GM12873 (cell line): ENCODE data around the gene SLC25A44.

Experiments
- TF ChIP-seq, protein P1 (sequence below): IDR thresholded peaks from 2 replicates; pipeline ENCODE4 v1.5.1; 2012; ENCODE audit warnings: low read depth, mild to moderate bottlenecking, moderate library complexity, low read length, control low read depth; ENCODE audit not compliant: insufficient read depth; ENCODE audit errors: missing control alignments

SLC25A44 gene

DNA sequence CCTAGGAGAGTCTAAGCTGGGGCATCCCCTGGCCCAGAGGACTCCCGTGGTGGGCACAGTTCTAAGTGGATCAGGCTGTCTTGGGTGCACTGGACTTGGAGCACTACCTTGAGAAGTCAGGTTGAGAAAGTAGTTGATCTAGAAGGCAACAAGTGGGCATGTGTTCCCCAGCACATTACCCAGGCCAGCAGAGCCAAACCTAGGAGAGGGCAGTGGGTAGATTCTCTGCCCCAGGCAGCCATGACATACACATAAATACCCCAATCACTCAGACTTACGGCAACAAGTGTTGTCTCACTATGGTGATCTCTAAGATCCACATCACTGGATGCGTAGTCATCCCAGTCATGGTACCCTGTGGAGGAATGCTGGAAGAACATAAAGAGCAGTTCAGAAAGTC, 17.3 kb downstream of the SLC25A44 start:
- TF ChIP-seq, protein P1, sequence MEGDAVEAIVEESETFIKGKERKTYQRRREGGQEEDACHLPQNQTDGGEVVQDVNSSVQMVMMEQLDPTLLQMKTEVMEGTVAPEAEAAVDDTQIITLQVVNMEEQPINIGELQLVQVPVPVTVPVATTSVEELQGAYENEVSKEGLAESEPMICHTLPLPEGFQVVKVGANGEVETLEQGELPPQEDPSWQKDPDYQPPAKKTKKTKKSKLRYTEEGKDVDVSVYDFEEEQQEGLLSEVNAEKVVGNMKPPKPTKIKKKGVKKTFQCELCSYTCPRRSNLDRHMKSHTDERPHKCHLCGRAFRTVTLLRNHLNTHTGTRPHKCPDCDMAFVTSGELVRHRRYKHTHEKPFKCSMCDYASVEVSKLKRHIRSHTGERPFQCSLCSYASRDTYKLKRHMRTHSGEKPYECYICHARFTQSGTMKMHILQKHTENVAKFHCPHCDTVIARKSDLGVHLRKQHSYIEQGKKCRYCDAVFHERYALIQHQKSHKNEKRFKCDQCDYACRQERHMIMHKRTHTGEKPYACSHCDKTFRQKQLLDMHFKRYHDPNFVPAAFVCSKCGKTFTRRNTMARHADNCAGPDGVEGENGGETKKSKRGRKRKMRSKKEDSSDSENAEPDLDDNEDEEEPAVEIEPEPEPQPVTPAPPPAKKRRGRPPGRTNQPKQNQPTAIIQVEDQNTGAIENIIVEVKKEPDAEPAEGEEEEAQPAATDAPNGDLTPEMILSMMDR: no peak

DNA sequence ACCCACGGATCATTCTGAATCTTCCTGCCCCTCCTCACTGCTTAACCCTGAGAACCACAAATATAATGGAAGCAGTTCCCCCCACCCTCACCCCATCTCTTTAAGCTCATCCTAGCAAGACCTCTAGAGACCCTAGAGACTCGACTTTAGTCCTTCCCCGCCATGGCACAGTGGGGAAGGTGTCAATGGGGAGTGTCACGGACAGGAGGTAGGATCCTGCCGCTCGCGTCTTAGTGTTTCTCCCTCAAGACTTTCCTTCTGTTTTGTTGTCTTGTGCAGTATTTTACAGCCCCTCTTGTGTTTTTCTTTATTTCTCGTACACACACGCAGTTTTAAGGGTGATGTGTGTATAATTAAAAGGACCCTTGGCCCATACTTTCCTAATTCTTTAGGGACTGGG, 18.2 kb downstream of the SLC25A44 start:
- TF ChIP-seq, protein P1: no peak

DNA sequence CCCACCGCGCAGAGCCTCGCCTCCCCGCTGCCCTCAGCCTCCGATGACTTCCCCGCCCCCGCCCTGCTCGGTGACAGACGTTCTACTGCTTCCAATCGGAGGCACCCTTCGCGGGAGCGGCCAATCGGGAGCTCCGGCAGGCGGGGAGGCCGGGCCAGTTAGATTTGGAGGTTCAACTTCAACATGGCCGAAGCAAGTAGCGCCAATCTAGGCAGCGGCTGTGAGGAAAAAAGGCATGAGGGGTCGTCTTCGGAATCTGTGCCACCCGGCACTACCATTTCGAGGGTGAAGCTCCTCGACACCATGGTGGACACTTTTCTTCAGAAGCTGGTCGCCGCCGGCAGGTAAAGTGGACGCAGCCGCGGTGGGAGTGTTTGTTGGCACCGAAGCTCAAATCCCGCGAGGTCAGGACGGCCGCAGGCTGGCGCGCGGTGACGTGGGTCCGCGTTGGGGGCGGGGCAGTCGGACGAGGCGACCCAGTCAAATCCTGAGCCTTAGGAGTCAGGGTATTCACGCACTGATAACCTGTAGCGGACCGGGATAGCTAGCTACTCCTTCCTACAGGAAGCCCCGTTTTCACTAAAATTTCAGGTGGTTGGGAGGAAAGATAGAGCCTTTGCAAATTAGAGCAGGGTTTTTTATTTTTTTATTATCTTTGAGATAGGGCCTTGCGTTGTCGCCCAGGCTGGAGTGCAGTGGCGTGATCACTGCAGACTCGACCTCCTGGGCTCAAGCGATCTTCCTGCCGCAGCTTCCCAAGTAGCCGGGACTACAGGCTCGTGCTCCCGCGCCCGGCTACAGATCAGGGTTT, 19.1 kb downstream of the SLC25A44 start, which contains the start of gene PMF1:
Gene PMF1, plus strand, starts transcription at position 175 of the 811 bp plus-strand sequence. Its CDS starts 9 bp downstream, at position 184.
- TF ChIP-seq, protein P1: no peak

GRCh38 chr1:156213644-156213966, 19.7 kb downstream of the SLC25A44 start:
- TF ChIP-seq, protein P1: no peak

DNA sequence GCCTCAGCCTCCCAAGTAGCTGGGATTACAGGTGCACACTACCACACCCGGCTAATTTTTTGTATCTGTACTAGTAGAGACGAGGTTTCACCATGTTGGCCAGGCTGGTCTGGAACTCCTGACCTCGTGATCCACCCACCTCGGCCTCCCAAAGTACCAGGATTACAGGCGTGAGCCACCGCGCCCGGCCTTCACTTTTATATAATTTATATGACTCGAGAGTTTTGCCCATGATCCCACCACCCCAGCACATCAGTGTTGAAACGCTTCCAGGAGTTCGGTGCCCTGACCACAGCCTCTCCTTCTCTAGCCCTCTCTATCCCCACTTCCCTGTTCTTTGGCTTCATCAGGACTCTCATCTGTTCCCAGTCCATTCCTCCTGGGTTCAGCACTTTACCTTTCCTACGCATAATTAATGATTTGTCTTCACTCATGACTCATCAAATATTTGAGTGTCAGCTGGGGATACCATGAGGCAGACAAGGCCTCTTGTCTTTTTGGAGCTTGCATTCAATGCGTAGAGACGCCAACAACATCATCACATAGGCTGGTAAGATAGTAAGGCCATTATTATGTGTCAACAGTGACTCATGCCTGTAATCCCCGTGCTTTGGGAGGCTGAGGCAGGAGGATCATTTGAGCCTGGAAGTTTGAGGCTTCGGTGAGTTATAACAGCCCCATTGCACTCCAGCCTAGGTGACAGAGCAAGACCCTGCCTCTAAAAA, 20.3 kb downstream of the SLC25A44 start:
- TF ChIP-seq, protein P1: no peak

DNA sequence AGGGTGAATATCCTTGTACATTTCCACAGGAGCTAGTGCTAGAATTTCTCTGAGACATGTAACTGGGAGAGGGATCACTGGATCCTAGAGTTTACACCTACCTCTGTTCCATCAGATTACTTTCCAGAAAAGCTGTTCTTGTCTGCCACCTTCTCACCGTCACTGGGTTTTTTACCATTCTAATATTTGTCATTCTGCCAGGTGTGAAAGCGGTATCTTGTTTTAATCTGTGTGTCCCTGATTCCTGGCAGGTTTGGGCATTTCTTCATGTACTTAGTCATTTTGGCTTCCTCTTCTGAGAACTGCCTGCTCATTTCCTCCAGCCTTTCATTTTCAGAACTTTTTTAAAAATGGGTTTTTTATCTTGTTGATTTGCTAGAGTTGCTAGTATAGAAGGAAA, 24.0 kb downstream of the SLC25A44 start:
- TF ChIP-seq, protein P1: no peak

DNA sequence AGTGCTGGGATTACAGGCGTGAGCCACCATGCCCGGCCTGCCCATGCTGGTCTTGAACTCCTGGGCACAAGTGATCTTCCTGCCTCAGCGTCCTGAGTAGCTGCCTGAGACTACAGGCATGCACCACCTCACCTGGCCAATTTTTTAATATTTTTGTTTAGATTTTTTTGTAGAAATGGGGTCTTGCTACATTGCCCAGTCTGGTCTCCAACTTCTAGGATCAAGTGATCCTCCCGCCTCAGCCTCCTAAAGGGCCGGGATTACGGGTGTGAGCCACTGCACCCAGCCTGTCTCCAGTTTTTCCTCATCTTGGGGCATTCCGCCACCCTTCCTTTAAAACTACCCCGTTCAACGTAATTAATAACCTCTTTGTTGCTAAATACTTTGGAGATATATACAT, 26.3 kb downstream of the SLC25A44 start:
- TF ChIP-seq, protein P1: no peak
